ENCODE measurements around the gene CENPS. TPM values are rescaled to one million over a fixed set of nuclear protein-coding genes. Genes with fewer than 3 reads are reported as not detected.
"Not testable (repeated sequence)": the region's sequence is repeated elsewhere in the genome, so short reads cannot be mapped to it uniquely, and the experiment has no call there.

CENPS gene
- total RNA-seq, 4 donors from 2014 or later = 2.6 to 15.4 (median 6.2) TPM

DNA sequence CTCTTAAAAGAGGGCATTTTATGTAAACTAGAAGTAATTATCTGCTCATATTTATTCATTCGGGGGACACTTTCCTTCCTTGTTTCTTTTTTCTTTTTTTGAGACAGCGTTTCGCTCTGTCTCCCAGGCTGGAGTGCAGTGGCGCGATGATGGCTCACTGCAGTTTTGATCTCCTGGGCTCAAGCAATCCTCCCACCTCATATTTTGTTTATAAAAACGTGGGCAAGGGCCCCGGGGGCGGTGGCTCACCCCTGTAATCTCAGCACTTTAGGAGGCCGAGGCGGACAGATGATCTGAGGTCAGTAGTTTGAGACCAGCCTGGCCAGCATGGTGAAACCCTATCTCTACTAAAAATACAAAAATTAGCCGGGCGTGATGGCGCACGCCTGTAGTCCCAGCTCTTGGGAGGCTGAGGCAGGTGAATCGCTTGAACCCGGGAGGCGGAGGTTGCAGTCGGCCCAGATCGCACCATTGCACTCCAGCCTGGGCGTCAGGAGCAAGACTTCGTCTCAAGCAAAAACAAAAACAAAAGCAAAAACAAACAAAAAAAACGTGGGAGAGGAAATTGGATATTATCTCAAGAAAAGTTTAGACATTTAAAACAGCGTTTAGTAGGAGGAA lies 43.0 kb downstream of the CENPS start:
- H3K9me3 ChIP-seq = no peaks in the 10 kb centered on the region
- H3K4me3 ChIP-seq = peak overlapping the region in 1 of 2 donors; percentile 62
- H3K4me1 ChIP-seq = no peaks in the 10 kb centered on the region
- TF ChIP-seq, protein P1, sequence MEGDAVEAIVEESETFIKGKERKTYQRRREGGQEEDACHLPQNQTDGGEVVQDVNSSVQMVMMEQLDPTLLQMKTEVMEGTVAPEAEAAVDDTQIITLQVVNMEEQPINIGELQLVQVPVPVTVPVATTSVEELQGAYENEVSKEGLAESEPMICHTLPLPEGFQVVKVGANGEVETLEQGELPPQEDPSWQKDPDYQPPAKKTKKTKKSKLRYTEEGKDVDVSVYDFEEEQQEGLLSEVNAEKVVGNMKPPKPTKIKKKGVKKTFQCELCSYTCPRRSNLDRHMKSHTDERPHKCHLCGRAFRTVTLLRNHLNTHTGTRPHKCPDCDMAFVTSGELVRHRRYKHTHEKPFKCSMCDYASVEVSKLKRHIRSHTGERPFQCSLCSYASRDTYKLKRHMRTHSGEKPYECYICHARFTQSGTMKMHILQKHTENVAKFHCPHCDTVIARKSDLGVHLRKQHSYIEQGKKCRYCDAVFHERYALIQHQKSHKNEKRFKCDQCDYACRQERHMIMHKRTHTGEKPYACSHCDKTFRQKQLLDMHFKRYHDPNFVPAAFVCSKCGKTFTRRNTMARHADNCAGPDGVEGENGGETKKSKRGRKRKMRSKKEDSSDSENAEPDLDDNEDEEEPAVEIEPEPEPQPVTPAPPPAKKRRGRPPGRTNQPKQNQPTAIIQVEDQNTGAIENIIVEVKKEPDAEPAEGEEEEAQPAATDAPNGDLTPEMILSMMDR (IDR thresholded peaks at IDR 0.05) = no peak
- no peak for TF ChIP-seq POLR2A (IDR thresholded peaks at IDR 0.05)
- intact Hi-C loops (cut with DNase I; ENCODE audit: low total_unique reads) = no loop called here
- H3K36me3 ChIP-seq = no peaks in the 10 kb centered on the region
- no peaks in the 10 kb centered on the region for H3K27me3 ChIP-seq
- H3K27ac ChIP-seq = no peak overlapping the region
- no peak for DNase-seq

DNA sequence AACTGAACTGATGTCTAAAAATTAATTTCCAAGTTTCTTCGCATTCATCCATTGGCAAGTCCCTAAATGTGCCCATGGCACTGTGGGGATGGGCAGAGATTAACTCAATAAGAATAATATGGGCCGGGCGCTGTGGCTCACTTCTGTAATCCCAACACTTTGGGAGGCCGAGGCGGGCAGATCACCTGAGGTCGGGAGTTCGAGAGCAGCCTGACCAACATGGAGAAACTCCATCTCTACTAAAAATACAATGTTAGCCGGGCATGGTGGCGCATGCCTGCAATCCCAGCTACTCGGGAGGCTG lies 44.0 kb downstream of the CENPS start:
- DNase-seq; H3K9me3 ChIP-seq; intact Hi-C loops (cut with DNase I; ENCODE audit: low total_unique reads); H3K36me3 ChIP-seq; H3K4me1 ChIP-seq; H3K27me3 ChIP-seq: not testable (repeated sequence)
- Histone ChIP-seq H3K4me3 (peak overlapping the region; percentile 65 to 92), H3K27ac (peak overlapping the region; percentile 70 to 85)

DNA sequence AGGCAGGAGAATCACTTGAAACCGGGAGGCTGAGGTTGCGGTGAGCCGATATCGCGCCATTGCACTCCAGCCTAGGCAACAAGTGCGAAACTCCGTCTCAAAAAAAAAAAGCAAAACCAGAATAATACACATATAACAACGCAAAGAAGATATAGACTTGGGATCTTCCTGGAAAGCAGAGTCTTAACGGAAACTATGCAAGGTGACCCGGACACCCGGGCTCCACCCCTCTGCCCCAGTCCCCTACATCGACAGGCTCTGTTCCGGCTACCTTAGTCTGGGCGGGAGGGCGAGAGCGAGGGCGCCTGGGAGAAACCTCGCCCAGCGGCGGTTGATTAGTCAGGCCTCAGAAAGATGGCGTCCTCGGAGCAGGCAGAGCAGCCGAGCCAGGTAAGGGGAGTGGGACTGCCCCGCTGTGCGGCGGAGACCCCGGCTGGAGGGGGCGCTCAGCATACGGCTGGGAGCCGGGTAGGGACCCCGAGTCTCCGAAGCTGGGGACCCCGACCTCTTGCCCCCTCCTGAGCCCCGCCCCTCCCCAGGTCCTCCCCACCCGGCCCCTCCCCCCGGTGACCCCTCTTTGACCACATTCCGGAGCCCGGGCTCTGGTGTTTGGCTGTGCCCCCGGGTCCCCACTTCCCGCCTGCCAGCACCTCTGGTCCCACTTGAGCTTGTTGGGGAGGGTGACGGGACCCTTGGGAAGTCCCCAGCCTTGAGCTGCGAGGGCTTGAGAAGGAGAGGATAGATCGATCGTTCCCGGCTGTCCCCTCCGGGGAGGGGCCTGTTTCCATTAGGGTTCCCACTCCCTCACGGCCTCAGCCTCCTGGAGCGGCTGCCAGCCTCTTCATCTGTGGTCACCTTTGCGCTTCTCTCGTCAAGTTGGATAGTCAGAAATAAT lies 44.6 kb downstream of the CENPS start, which contains the start of gene PEX14:
Gene PEX14 (plus strand): TSS at position 338 of the 895 bp plus-strand sequence. CDS start 17 bp downstream, at position 355.
- Histone ChIP-seq H3K27ac (peak within 1 kb of the TSS; percentile 70 to 85), H3K4me1 (no peaks in the 10 kb centered on the region), H3K9me3 (no peaks in the 10 kb centered on the region), H3K4me3 (peak within 1 kb of the TSS; percentile 65 to 92), H3K27me3 (no peaks in the 10 kb centered on the region), H3K36me3 (no peaks in the 10 kb centered on the region)
- TF ChIP-seq POLR2A (IDR thresholded peaks at IDR 0.05) = peak in 1 of 2 donors; percentile 32
- TF ChIP-seq, protein P1 (IDR thresholded peaks at IDR 0.05) = peak in 1 of 4 experiments; percentile 8
- intact Hi-C loops (cut with DNase I; ENCODE audit: low total_unique reads) = no loop called here
- peak; percentile 74 to 80 for DNase-seq

DNA sequence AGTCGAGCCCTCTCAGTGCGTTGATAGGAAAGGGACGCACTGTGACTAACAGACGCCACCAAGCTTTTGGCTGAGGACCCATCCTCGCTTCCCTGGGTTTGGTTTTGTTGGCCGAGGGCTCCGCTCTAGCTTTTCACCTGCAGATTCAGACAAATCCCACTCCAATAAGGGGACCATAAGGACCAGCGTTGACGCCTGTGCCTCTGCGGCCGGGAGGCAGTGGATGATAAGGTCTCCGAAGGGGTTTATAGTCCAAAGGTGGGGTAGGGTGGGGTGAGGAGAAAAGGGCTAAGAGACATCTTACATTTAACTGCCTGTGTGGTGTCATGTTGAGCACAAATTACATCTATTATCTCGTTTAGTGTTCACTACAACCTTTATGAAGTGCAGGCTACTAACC lies 45.3 kb downstream of the CENPS start:
- intact Hi-C loops (cut with DNase I; ENCODE audit: low total_unique reads) = no loop called here
- peak overlapping the region; percentile 65 to 92 for H3K4me3 ChIP-seq
- no peaks in the 10 kb centered on the region for H3K4me1 ChIP-seq
- H3K9me3 ChIP-seq = no peaks in the 10 kb centered on the region
- H3K27me3 ChIP-seq = no peaks in the 10 kb centered on the region
- DNase-seq = no peak
- no peak for TF ChIP-seq POLR2A (IDR thresholded peaks at IDR 0.05)
- TF ChIP-seq, protein P1 (IDR thresholded peaks at IDR 0.05) = no peak
- H3K27ac ChIP-seq = peak overlapping the region; percentile 70 to 85
- no peaks in the 10 kb centered on the region for H3K36me3 ChIP-seq

DNA sequence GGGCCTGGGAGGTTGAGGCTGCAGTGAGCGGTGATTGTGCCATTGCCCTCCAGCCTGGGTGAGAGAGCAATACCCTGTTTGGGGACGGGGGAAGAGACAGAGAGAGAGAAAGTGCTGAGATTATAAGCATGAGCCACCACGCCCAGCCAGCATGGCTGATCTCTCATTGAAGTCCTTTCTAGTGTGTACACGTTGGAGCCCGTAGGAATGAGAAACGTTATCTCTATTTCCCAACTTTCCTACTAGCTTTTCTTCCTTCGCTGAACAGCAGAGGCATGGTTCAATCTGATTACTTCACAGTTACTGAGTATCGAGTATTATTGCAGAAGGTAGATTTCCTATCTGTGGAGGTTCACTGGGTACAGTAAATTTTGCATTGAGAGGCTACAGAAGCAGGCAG lies 49.1 kb downstream of the CENPS start:
- Histone ChIP-seq H3K9me3 (no peaks in the 10 kb centered on the region), H3K27me3 (no peaks in the 10 kb centered on the region), H3K36me3 (no peaks in the 10 kb centered on the region), H3K4me3 (no peak overlapping the region), H3K4me1 (no peaks in the 10 kb centered on the region), H3K27ac (no peak overlapping the region)
- intact Hi-C loops (cut with DNase I; ENCODE audit: low total_unique reads) = no loop called here
- no peak for DNase-seq
- no peak for TF ChIP-seq POLR2A (IDR thresholded peaks at IDR 0.05)
- TF ChIP-seq, protein P1 (IDR thresholded peaks at IDR 0.05) = no peak
